ENCODE measurements around the gene CNEP1R1. TPM values are rescaled to one million over a fixed set of nuclear protein-coding genes. Genes with fewer than 3 reads are reported as not detected.

Gene CNEP1R1
- polyA plus RNA-seq, 2 of the 4 experiments (the other 2 are of a cell fraction): 20.7 to 32.0 TPM

DNA sequence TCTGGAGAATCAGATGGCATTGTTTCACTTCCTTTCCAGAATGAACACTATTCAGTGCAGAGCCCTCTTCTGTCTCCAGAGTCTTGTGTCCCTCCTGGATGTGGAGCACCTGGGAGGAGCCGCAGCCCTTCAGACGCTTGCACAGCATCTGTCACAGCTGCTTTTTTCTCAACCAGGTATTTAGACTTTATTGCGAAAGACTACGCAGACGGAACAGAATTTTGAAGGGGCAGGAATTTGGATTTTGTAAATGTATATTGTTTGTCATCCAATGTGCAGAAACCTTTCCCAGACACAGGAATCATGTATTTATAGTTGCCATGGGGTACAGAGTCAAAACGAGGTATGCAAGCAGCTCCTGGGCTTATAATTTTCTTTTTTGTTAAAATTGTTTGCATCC, 61.2 kb downstream of the CNEP1R1 start:
- no peak for DNase-seq (ENCODE audit: low read depth in 1 of 2, low spot score in 1 of 2)
- no peak overlapping the region for H3K4me2 ChIP-seq
- WGBS (ENCODE audit: missing lambda C conversion rate): 89% methylated on average over 6 of the region's 6 CpGs
- ChIA-PET POLR2A (interaction anchor here (0.6 kb wide), 1 partner anchor 21 kb away, joined by 3 read pairs; the partner anchor contains the start of gene HEATR3), CTCF (no interaction called here)
- H3K9me3 ChIP-seq: no peaks in the 10 kb centered on the region
- H3K4me3 ChIP-seq: no peak overlapping the region
- no peaks in the 10 kb centered on the region for H3K4me1 ChIP-seq
- ATAC-seq: no peak
- FAIRE-seq: no peak
- H3K27ac ChIP-seq: no peak overlapping the region
- TF ChIP-seq CEBPB (IDR thresholded peaks at IDR 0.05) (0 out of 4 replicates have a peak, but pooled peaks of 1 of the 2 experiments have one; percentile 6), HOXA7 (CRISPR knock-in tag; IDR thresholded peaks at IDR 0.05) (no peak)

Small RNA genes lying within 50 kb of the gene (small RNA-seq; reads per million reads assigned to genes)
- 0 reads per million in 6 experiments for gene RF00017

Other genes starting within 250 kb of the CNEP1R1 start
- gene ZNF423, start 169.1 kb upstream of the CNEP1R1 start, polyA plus RNA-seq (2011; rRNA removed): 0.07 and 0.10 TPM in 2 replicates
- 0.04 to 0.15 TPM (median 0.14 TPM) in 3 replicates for gene ZNF423, start 169.1 kb upstream of the CNEP1R1 start, polyA plus RNA-seq (2017; fragmentation: RNase III; extraction: RNeasy Plus Mini Kit Qiagen cat#74134 plus additional on column Dnase treatment)
- 28.2 and 30.8 TPM in 2 replicates for gene HEATR3, start 40.7 kb downstream of the CNEP1R1 start, polyA plus RNA-seq (2011; rRNA removed)
- gene HEATR3, start 40.7 kb downstream of the CNEP1R1 start, polyA plus RNA-seq (2017; fragmentation: RNase III; extraction: RNeasy Plus Mini Kit Qiagen cat#74134 plus additional on column Dnase treatment): 19.1 to 21.6 TPM (median 21.2 TPM) in 3 replicates
- 14.5 and 19.4 TPM in 2 replicates for gene TENT4B, start 128.1 kb downstream of the CNEP1R1 start, polyA plus RNA-seq (2011; rRNA removed)
- 12.2 to 12.5 TPM (median 12.2 TPM) in 3 replicates for gene TENT4B, start 128.1 kb downstream of the CNEP1R1 start, polyA plus RNA-seq (2017; fragmentation: RNase III; extraction: RNeasy Plus Mini Kit Qiagen cat#74134 plus additional on column Dnase treatment)
- 10.5 and 15.8 TPM in 2 replicates for gene ADCY7, start 241.3 kb downstream of the CNEP1R1 start, polyA plus RNA-seq (2011; rRNA removed)
- gene ADCY7, start 241.3 kb downstream of the CNEP1R1 start, polyA plus RNA-seq (2017; fragmentation: RNase III; extraction: RNeasy Plus Mini Kit Qiagen cat#74134 plus additional on column Dnase treatment): 14.9 to 19.5 TPM (median 18.7 TPM) in 3 replicates